Upper lobe of left lung (tissue), 4 donors: ENCODE data around the gene TMEM222.

ENCODE experiments used
- CTCF ChIP-seq, 6 experiments: fragments of 450-650 bp in 4 of 6; fragments of 200-600 bp in 2 of 6; sonication (generic) in 2 of 6; IDR thresholded peaks; one replicate each; pipeline ENCODE4 v1.5.1; 2016 to 2019; ENCODE audit warnings: antibody characterized with exemption in 6 of 6
- POLR2A ChIP-seq, 4 donors: fragments of 450-650 bp; IDR thresholded peaks; one replicate each; pipeline ENCODE4 v1.5.1; 2016 to 2017; ENCODE audit warnings: antibody characterized with exemption in 4 of 4, mild to moderate bottlenecking in 2 of 4
- POLR2AphosphoS5 ChIP-seq, 2 donors: sonication (generic); formaldehyde crosslinking; IDR thresholded peaks; one replicate each; pipeline ENCODE4 v1.5.1; 2017; ENCODE audit warnings: antibody characterized with exemption in 2 of 2

GRCh38 chr1:27358928-27359313, 37.0 kb downstream of the TMEM222 start:
- TF ChIP-seq CTCF (IDR thresholded peaks at IDR 0.05) (no peak), POLR2A (IDR thresholded peaks at IDR 0.05) (no peak), POLR2AphosphoS5 (IDR thresholded peaks at IDR 0.05) (no peak)
